Stimulated activated CD4-positive, alpha-beta T cell treated with anti-CD3 and anti-CD28 coated beads, Interleukin-15, amount 100 ng/mL, for 24 hours (primary cell): ENCODE results near the gene EIF5B.
"Not testable (repeated sequence)": the region's sequence is repeated elsewhere in the genome, so short reads cannot be mapped to it uniquely, and the experiment has no call there.

ENCODE experiments used
- DNase-seq: peaks from one replicate; pipeline ENCODE4 v3.0.0-alpha.2; 2020

EIF5B gene, protein sequence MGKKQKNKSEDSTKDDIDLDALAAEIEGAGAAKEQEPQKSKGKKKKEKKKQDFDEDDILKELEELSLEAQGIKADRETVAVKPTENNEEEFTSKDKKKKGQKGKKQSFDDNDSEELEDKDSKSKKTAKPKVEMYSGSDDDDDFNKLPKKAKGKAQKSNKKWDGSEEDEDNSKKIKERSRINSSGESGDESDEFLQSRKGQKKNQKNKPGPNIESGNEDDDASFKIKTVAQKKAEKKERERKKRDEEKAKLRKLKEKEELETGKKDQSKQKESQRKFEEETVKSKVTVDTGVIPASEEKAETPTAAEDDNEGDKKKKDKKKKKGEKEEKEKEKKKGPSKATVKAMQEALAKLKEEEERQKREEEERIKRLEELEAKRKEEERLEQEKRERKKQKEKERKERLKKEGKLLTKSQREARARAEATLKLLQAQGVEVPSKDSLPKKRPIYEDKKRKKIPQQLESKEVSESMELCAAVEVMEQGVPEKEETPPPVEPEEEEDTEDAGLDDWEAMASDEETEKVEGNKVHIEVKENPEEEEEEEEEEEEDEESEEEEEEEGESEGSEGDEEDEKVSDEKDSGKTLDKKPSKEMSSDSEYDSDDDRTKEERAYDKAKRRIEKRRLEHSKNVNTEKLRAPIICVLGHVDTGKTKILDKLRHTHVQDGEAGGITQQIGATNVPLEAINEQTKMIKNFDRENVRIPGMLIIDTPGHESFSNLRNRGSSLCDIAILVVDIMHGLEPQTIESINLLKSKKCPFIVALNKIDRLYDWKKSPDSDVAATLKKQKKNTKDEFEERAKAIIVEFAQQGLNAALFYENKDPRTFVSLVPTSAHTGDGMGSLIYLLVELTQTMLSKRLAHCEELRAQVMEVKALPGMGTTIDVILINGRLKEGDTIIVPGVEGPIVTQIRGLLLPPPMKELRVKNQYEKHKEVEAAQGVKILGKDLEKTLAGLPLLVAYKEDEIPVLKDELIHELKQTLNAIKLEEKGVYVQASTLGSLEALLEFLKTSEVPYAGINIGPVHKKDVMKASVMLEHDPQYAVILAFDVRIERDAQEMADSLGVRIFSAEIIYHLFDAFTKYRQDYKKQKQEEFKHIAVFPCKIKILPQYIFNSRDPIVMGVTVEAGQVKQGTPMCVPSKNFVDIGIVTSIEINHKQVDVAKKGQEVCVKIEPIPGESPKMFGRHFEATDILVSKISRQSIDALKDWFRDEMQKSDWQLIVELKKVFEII

DNA sequence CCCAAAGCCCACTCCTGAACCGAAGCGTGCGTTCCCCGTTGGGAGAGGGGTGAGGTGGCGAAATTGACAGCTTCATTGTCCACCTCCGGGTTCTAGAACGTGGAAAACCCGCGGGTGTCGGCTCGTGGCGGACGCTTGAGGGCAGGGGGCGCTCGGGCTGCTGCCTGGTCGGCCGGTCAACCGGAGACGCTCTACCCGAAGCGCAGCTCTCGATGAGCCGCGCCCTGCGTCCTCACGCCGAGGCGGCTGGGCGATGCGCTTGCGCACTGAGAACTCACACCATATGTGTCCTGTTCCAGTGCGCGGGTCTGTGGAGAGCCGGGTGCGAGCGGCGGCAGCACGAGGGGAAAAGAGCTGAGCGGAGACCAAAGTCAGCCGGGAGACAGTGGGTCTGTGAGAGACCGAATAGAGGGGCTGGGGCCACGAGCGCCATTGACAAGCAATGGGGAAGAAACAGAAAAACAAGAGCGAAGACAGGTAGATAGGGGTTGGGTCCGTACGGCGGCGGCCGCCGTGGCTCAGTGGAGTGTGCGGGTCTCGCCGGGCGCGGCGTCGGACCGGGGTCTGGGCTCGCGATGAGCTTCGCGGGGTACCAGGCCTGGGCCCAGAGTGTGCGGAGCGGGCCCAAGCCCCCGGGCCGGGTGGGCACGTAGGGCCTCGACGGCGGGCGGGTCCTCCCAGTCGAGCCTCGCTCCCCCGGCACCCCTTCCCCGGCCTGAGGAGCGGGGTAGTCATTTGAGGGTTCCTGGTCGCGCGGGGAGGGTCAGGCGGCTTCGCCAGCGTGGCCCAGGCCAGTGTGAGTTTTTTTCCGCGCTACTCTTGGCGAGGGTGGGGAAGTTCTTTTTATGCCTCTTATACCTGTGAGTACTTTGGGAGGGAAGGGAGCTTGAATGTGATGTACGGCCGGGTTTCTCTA is at the start of gene EIF5B:
EIF5B (plus strand) TSS at position 277 of the 916 bp plus-strand sequence; CDS start at position 443, 166 bp downstream.
- DNase-seq, result peak; percentile 95

DNA sequence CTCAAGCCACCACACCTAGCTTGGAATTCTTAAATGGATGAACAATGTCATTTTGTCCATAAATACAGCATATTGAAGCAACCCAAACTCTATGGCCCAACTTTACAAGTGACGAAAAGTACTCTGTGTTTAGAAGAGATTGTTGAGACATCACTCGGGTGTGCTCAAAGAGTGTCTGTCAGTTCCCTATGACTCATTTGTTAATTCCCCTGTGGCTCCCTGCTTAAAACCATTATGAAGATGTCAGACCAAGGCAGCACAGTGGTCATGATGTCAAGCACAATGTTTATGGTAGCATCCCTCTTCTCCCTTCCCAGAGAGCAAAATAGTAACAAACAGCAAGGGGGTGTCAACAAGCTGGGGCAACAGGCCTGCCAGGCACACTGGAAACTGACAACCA is 39.2 kb upstream of the EIF5B start:
- no peak for DNase-seq

DNA sequence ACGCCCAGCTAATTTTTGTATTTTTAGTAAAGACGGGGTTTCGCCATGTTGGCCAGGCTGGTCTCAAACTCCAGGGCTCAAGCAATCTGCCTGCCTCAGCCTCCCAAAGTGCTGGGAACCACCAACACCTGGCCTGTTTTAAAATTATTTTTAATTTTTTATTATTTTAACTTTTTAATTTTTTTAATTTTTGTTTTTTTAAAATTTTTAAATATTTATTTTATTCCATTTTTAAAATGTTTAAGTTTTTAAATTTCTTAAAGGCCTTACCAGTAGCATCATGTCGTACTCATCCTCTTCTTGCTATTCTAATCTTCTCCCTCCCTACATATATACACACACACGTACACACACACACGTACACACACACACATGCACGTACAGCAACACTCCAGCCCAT is 37.6 kb upstream of the EIF5B start:
- DNase-seq, result no peak

DNA sequence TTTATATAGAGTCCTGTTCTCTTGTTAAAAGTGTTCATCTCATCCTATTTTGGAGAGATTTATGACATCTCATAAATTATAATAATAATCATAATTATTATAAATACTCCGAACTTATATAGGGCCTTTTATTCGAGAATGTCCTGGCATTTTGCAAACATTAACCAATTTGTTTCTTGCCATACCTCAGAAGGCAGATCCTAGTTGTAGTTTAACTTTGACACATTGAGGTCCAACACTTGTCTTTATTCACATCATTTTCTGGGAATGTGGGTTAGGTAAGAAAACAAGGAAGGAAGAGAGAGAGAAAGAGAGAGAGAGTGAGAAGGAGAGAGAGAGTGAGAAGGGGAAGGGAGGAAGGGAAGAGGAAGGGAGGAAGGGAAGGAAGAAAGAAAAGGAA is 36.1 kb upstream of the EIF5B start, which contains the start of gene LYG1:
LYG1 (minus strand) TSS at position 101 of the 400 bp plus-strand sequence. CDS start 5,527 bp downstream, outside the sequence.
- DNase-seq, result not testable (repeated sequence)

DNA sequence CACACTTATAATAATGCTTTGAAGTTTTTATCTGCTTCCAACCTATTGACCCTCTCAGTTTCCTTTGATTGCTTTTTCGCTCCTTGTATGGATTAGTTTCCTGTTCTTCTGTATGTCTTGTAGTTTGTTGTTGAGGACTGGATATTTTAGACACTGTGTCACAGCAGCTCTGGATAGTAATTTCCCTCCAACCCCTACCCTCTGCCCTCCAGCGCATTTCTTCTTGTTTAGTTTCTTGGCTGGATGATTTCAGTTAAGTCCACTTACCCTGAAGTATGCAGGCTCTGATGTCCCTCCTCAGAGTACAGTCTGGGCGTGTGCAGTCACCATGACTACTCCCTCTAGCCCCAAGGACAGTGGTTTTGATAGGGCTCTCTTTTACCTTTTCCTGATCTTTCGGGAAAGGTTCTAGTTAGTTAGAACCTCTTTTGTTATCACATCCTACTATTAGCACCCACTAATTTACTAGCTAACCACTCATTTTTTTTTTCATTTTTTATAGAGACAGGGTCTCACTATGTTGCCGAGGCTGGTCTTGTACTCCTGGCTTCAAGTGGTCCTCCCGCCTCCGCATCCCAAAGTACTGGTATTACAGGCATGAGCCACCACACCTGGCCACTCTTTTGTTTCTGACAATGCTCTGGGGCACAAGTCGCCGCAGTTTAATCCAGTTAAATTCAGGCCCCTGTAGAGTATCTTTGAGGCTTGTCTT is 19.9 kb upstream of the EIF5B start:
- no peak for DNase-seq

DNA sequence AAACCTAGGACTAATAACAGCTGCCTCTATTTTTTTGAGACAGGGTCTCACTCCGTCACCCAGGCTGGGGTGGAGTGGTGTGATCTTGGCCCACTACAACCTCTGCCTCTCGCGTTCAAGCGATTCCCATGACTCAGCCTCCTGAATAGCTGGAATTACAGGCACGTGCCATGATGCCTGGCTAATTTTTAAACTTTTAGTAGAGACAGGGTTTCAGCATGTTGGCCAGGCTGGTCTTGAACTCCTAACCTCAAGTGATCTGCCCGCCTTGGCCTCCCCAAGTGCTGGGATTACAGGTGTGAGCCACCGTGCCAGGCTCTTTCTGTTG is 19.4 kb upstream of the EIF5B start:
- DNase-seq, result not testable (repeated sequence)

DNA sequence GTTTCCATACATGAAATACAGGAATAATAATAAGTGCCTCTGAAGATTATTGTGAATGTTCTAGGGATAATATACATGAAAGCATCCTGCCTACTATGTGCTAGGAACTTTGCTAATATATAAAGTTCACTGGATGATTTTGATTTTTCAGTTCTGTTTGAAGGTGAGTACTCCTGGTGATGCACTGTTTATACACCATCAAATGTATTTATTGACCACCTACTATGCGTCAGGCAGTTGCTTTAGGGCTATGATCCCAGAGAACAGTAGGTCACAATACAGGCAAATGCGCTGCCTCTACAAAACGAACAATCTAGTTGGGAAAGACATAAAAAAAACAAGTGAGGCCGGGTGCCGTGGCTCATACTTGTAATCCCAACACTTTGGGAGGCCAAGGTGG is 11.8 kb upstream of the EIF5B start:
- no peak for DNase-seq

DNA sequence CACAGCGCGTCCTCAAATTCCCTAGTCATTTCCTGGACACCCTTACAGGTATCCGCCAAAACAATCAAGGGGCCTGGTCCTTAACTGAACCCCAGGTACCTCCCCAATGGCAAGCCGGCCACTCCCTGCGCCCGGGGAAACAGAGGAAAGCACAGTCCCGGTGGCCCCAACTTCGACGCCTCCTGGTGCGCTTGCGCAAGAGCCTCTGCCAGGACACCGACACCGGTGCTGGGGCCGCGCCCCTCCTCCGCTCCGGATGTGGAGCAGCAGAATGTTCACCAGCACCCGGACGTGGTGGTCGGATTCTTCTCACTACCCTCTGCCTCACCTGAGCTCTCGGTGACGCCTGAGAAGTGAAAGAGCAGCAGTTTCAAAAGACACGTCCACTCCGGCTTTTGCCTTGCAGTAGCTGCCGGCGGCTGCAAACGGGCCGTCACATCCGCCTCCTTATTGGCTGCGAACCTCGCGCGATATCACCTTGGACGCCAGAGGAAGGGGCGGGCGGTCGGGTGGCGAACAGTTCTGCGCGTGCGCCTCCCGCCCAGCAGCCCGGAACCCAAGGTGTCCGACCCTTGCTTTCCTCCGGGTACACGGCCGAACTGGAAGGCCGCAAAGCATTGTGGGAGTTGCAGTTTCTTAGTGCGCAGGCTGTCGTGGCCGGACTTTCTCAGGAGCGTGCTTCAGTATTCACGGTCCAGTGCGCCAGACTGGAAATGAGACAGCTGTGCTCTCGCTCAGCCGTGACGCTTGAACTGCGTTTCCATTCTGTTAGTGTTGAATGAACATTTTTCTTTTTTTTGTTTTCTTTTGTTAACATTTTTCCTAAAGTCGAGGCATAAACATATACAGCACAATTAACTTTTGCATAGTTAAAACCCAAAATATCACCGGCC is 1.0 kb upstream of the EIF5B start, which contains the start of gene TXNDC9:
TXNDC9 (minus strand) TSS at position 423 of the 893 bp plus-strand sequence. CDS start 3,123 bp downstream, outside the sequence.
- peak; percentile 98 for DNase-seq

DNA sequence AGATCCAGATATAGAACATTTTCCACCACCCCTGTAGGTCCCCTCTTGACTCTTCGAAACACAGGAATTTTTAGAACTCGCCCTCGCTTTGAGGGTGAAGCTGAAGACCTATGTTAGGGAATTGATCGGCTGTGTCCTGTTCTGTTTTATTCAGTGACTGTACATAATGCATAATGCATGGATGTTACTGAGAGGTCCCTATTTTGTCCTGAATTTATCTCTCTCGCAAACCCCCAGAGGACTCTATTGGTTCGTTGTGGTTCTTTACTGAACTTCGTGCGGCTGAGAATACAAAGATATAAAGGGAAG is 431 bp upstream of the EIF5B start:
- DNase-seq, result no peak

GRCh38 chr2:99338029-99338585 is 918 bp downstream of the EIF5B start:
- DNase-seq, result no peak

DNA sequence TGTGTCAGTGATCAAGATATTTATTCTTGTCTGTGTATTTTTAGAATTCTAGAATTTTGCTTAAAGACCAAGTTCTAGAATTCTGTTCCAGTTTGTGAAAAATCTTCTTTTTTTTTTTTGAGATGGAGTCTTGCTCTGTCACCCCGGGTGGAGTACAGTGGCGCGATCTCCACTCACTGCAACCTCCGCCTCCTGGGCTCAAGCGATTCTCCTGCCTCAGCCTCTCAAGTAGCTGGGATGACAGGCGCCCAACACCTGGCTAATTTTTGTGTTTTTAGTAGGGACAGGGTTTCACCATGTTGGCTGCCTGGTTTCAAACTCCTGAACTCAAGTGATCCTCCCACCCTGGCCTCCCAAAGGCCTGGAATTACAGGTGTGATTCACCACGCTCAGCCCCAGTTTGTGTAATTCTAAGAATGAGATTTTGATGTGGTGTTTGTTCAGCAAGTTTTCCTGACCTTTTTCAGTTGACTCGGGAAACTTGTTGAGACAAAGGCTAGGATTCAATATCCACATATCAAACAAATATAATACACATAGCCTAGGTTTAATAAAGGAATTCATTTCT is 3.6 kb downstream of the EIF5B start:
- no peak for DNase-seq

DNA sequence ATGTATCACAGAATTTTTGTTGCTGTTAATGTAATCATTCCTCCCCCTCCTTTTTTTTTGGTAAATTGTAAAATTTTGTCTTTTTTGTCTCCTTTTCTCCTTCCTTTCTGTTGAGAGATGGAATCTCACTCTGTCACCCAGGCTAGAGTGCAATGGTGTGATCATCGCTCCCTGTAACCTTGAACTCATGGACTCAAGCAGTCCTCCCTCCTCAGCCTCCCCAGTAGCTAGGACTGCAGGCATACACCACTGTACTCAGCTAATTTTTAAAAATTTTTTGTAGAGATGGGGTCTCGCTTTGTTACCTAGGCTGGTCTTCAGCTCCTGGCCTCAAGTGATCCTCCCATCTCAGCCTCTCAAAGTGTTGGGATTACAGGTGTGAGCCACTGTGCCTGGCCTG is 5.3 kb downstream of the EIF5B start:
- no peak for DNase-seq

GRCh38 chr2:99345446-99345845 is 8.3 kb downstream of the EIF5B start:
- DNase-seq, result not testable (repeated sequence)

DNA sequence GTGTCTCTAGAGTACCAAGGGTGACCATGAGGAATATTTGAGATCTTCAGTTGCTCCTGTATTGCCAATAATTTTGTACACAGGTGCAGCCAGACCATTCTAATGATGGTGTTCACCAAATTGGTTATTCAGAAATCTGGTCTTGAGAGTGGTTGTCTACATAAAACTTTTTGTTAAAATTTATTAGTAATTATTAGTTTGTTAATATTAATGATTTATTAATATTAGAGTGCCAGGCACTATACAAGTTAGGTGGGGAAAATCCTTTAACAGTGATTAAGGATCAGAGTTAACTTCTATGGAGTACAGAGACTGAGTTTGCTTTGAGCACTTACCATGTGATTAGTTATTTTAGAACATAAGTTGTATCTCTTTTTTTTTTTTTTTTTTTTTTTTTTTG is 9.0 kb downstream of the EIF5B start:
- no peak for DNase-seq

DNA sequence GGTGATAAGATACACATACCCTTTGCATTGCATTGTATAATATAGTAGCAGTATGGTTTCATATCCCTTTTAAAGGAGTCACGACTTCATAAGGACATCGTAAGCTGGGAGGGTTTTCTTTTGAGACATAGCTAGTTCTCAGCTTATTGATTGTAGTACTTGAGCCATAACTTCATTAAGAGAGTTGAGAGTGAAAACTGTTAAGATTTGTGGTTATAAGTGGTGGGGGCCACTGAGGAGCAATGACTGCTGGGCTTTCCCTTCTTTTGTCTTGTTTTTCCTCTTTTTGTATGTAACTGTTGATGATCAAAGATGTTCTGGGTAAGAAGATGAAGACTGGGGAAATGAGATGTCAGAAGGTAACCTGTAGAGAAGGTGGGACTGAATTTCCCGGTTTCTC is 11.0 kb downstream of the EIF5B start:
- DNase-seq, result no peak

DNA sequence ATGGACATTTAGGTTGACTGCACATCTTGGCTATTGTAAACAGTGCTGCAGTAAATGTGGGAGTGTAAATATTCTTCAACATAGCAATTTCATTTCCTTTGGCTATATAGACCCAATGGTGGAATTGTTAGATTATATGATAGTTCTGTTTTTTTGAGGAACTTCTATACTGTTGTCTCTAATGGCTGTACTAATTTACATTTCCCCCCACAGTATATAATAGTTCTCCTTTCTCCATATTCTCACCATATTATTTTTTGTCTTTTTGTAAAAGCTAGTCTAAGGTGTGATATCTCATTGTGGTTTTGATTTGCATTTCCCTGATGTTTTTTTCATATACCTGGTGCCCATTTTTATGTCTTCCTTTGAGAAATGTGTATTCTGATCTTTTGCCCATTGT is 13.0 kb downstream of the EIF5B start:
- no peak for DNase-seq

DNA sequence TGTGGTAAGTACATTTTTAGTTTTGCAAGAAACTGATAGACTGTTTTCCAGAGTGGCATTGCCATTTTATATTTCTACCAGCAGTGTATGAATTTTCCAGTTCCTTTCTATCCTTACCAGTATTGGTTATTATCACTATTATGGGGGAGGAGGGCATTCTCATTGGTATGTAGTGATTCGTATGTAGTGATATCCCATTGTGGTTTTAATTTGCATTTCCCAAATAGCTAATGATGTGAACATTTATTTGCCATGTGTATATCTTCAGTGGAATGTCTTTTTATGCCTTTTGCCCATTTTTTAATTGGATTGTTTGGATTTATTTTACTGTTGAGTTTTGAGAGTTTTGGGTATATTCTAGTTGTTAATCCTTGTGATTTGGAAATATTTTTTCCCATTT is 16.9 kb downstream of the EIF5B start:
- no peak for DNase-seq

GRCh38 chr2:99354825-99355224 is 17.6 kb downstream of the EIF5B start:
- not testable (repeated sequence) for DNase-seq

GRCh38 chr2:99356853-99357252 is 19.7 kb downstream of the EIF5B start:
- DNase-seq, result no peak

DNA sequence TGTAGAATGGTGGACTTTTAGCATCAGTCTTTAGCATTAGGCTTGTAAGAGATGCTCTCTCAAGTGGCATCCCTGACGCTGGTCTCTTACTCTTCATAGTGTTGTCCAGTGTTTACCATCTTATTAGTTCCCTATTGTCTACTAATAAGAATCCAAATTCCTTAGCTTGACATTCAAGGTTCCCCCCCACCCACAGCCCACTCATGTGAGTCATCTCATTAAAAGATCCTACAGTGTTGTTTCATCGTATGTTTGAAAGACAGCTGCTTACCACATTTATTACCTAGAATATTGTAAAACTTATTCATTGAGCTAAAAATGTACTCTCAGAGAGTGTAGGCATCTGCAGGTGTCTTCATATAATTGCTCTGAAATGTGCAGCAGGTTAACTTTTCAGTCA is 28.5 kb downstream of the EIF5B start:
- DNase-seq, result no peak
